DOHH2 (cell line): Measurements from ENCODE around the gene CNTNAP5.

Experiments
- CTCF ChIP-seq: fragments of 200-600 bp; sonication (generic); IDR thresholded peaks from one replicate; pipeline ENCODE4 v1.5.1; 2014; ENCODE audit warnings: antibody characterized with exemption, mild to moderate bottlenecking, low read depth, low read length; ENCODE audit not compliant: poor library complexity, severe bottlenecking
- EZH2phosphoT487 ChIP-seq: fragments of 200-600 bp; sonication (generic); IDR thresholded peaks from 2 replicates; pipeline ENCODE4 v1.6.1; 2017; ENCODE audit warnings: borderline replicate concordance, mild to moderate bottlenecking, antibody characterized with exemption, low read length, moderate library complexity, mixed read lengths

GRCh38 chr2:124066776-124067175 lies 41.7 kb downstream of the CNTNAP5 start:
- TF ChIP-seq CTCF (no peak), EZH2phosphoT487 (no peak)
